LoVo (cell line): Measurements from ENCODE around the gene SHISA2.
"Not testable (repeated sequence)": the region's sequence is repeated elsewhere in the genome, so short reads cannot be mapped to it uniquely, and the experiment has no call there.

ENCODE experiments used
- DNase-seq: peaks from one replicate; pipeline ENCODE4 v3.0.0-alpha.2; 2016; ENCODE audit warnings: low spot score

The SHISA2 gene

DNA sequence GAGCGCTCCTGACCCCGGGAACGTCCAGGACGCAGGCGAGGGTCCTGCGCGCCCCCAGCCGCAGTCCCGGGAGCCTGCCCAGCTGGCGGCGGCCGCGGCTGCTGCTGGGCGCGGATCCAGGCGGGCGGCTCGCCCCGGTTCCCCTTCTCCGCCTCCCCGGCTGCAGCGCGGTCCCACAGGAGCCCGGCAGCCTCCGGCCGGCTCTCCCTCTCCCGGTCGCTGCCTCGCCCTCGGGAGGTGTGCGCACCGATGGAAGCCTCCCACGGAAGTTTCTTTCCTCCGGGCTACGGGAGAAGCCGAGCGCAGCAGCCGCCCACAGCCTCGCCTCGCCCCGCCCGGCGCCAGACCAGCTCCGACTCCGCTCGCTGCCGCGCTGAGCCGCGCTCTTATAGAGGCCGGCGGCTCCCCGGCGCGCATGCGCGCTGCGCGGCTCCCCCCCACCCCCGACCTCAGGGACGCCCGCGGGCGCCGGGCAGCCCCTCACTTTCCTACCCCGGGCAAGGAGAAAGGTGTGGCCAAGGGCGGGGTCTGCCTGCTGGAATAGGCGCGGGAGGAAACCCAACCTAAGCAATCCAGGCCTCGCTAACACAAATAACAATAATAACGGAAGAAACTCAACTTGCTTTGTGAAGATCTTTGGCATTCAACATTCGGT is at the start of gene SHISA2:
SHISA2 (minus strand) TSS at position 360 of the 655 bp plus-strand sequence. CDS start 1,041 bp downstream, outside the sequence.
- no peak for DNase-seq

DNA sequence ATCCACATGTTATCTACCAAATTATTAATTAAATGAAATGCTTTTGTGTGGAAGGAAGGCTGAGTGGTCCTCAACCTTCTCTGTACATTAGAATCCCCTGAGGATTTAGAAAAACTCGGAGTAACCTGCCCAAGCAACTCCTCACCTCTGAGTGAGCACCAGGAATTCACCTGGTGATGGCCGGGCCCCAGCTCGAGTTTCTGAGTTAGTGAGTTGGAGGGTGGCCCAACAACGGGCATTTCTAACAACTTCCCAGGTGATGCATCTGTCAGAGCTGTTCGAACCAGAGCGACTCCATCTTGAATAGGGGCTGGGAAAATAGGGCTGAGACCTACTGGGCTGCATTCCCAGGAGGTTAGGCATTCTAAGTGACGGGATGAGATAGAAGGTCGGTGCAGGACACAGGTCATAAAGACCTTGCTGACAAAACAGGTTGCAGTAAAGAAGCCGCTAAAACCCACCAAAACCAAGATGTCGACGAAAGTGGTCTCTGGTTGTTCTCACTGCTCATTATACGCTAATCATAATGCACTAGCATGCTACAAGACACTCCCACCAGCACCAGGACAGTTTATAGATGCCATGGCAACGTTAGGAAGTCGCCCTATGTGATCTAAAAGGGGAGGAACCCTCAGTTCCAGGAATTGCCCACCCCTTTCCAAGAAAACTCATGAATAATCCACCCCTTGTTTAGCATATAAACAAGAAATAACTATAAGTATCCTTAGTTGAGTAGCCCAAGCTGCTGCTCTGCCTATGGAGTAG is 44.2 kb upstream of the SHISA2 start:
- DNase-seq, result no peak

DNA sequence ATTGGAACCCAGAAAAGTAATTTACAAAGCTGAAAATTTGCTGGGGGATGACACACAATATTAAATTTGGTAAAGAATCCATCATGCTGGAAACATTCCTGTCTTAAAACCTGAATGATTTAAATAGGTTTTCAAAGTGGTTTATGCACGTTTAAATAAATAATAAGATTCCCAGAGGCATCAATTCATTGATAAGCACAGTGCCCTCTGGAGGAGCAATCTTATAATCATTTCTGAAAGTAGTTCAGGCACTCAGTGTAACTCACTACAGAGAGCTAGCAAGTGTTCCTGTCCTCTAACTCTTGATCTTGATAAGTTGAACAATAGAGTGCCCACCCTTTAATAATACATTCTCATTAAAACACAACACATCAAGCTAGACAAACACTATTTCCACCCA is 43.5 kb upstream of the SHISA2 start:
- no peak for DNase-seq

GRCh38 chr13:26076821-26077220 is 25.0 kb upstream of the SHISA2 start:
- not testable (repeated sequence) for DNase-seq

DNA sequence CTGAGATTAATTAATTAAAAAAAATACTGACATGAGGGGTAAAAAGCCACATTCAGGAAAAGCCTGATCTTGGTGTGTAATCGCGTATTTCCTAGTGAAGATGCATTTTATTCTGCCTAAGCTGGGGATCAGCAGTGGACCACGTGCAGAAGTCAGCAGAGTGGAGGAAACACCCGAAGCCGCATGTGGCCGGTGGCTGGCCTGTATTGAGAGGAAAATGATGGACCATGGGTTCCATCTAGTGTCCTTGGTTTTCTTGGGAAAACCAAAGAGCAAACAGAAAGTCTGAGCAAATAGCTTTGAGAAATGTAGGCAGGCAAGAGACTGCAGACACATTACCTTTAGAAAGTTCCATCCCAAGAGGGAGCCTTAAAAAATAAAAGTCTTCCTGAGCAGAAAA is 23.7 kb upstream of the SHISA2 start:
- no peak for DNase-seq

GRCh38 chr13:26074706-26075105 is 22.9 kb upstream of the SHISA2 start:
- DNase-seq, result peak; percentile 24

DNA sequence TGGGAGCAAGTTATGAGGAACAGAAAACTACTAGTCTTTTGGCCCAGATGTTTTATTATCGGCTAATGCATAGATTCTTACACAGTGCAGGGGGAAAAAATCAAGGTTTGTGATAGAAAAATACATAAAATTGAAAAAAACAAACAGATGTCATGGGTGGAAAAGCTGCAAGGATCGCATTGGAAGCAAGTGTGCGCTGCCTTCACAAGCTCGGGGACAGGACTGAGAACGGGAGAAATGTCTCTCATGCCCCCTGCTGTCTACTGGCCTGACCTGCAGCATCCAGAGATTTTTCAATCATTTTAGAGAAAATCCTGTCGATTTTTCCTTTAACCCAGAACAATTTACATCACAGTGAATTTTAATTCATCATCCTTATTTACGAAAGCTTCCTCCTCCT is 20.5 kb upstream of the SHISA2 start:
- not testable (repeated sequence) for DNase-seq

- DNase-seq, result no peak
These were observed 19.9 kb upstream of the SHISA2 start for GRCh38 chr13:26071691-26072090.

GRCh38 chr13:26069642-26070041 is 17.8 kb upstream of the SHISA2 start:
- not testable (repeated sequence) for DNase-seq

DNA sequence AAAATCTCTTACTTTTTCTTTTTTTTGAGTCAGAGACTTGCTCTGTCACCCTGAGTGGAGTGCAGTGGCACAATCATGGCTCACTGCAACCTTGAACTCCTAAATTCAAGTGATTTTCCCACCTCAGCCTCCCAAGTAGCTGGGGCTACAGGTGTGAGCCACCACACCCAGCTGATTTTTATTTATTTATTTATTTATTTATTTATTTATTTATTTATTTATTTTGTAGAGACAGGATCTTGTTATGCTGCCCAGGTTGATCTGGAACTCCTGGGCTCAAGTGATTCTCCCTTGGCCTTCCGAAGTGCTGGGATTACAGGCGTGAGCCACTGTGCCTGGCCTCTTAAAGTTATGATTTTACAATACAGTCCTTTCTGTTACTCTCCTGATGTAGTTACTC is 16.6 kb upstream of the SHISA2 start:
- not testable (repeated sequence) for DNase-seq

GRCh38 chr13:26067601-26068000 is 15.8 kb upstream of the SHISA2 start:
- DNase-seq, result no peak

- DNase-seq, result not testable (repeated sequence)
These were observed 14.7 kb upstream of the SHISA2 start for GRCh38 chr13:26066492-26066891.

- DNase-seq, result peak; percentile 31
These were observed 11.1 kb upstream of the SHISA2 start for GRCh38 chr13:26062853-26063444.

DNA sequence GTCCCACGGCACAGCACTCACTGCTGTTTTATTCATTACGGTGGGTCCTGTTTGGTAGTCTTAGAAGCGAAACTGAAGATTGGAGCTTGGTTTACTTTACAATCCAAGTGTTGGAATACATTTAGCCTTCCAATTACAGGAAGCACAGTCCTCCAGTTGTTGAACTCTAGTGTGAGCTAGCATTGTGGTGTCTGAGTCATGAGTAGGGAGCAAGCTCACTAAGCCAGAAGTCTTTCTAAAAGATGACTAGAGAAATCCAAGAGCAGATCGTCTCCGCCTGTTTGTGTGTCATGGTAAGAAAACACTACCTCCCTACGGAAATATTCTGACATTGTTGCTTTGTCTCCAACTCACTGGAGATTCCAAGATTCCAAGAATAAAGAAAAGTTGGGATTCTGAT is 10.1 kb upstream of the SHISA2 start:
- DNase-seq, result no peak

DNA sequence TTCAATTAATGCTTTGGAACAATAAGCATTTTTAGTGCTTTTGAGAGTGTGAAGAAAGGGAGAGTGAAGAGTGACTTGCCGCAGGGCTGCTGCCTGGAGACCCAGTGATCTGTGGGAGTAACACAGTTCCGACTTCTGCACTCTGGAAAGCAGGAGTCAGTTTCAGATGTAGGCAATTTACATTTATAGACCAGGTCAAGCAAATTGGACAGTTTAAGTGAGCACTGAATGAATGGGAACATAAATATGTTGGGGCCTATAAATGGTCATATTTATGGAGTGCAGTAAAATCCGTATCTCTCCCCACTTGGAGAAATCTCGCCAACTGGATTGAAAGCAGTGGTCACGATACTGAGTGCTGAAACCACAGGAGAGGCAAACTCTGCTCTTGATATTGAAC is 9.4 kb upstream of the SHISA2 start:
- DNase-seq, result no peak

DNA sequence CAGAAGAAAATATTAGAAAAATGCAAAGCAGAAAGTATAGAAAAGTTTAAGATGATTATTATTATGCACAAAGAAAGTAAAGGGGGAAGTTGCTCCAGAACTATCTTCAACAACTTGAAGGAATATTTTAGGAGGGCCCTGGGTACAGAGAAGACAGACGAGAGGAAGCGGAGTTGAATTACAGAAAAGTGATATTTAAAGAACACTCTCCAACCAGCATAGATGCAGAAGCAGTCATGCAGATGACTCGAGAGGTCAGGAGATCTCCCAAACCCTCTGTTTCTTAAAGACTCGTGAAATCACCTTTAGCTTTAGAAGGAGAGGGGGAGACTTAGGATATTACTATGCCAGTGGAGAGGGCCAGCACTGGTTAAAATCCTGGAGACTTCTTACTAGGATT is 8.5 kb upstream of the SHISA2 start:
- no peak for DNase-seq

DNA sequence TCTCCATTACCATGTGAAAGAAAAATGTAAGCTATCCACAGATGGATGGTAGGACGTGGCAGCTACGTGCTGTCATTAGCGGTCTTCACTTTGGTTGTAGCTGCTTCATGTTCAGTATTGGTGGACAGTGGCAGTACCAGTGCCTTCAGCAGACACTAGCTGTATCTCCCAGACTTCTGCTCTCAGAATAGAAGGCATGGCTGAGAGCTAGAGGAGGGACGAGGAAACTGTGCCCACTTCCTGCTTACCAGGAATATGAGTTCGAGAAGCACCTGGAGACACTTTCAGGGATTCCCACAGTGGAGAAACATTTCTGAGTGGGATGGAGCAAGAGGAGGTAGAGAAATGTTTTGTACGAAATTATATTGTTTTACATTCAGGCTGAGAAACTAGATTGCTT is 6.9 kb upstream of the SHISA2 start:
- no peak for DNase-seq

GRCh38 chr13:26054896-26055295 is 3.1 kb upstream of the SHISA2 start:
- no peak for DNase-seq

GRCh38 chr13:26053418-26053980 is 1.7 kb upstream of the SHISA2 start:
- no peak for DNase-seq

GRCh38 chr13:26052337-26052736 is 521 bp upstream of the SHISA2 start:
- DNase-seq, result no peak

- no peak for DNase-seq
These were observed 572 bp downstream of the SHISA2 start for GRCh38 chr13:26051231-26051656.

- DNase-seq, result no peak
These were observed 1.1 kb downstream of the SHISA2 start for GRCh38 chr13:26050568-26051230.
